NCI-H1105 treated with DMSO at 0.1 percent for 48 hours (cell line): Measurements from ENCODE around the gene NEB.

ENCODE experiments used
- DNase-seq: peaks from one replicate; lab custom pipeline; 2025; lab: John Stamatoyannopoulos, UW

Gene NEB

GRCh38 chr2:151691631-151692030 lies 42.6 kb downstream of the NEB start:
- DNase-seq: no peak

- DNase-seq: no peak
These were observed 45.6 kb downstream of the NEB start for GRCh38 chr2:151688719-151689118.

DNA sequence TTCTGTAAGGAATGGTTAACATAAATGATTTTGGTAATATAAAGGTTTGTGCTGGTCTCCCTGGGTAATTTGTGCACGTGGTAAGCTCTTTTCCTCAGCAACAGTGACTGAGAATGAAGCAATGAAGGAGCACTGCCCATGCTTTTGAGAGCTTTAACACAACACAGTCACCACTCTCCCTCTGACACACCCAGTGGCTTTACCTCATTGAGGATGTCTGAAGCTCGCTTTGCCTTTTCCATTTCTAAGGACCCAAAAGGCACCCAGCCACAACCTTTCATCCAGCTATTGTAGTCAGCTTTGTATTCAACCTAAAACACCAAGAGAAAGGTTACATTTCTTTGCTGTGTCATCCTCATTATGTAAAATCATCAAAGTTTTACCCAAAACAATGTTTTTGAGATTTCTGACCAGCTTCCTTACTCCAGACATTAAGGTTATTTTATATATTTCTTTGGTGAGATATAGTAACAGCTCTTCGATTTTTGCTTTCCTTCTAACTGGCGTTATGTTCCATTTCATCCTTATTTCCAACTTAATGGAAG lies 51.7 kb downstream of the NEB start:
- DNase-seq: no peak

- DNase-seq: no peak
These were observed 53.2 kb downstream of the NEB start for GRCh38 chr2:151681051-151681450.

- no peak for DNase-seq
These were observed 54.3 kb downstream of the NEB start for GRCh38 chr2:151679994-151680393.

DNA sequence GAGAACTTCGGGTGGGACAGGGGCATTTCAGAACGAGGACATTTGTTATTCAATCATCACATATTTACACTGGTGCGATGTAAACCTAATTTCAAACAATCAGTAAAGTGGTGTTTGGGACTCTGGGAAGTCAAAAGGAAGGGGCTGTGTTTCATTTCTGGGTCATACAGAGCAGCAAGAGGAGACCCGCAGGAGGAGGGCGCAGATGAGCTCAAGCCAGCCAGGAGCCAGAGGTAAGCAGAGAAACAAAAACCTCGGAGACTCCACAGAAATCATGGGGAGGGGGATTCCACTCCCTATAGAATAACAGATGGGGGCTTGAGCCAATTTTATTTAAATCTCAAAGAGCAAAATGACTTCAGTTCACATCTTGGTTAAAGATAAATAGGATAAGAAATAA lies 55.4 kb downstream of the NEB start:
- no peak for DNase-seq

DNA sequence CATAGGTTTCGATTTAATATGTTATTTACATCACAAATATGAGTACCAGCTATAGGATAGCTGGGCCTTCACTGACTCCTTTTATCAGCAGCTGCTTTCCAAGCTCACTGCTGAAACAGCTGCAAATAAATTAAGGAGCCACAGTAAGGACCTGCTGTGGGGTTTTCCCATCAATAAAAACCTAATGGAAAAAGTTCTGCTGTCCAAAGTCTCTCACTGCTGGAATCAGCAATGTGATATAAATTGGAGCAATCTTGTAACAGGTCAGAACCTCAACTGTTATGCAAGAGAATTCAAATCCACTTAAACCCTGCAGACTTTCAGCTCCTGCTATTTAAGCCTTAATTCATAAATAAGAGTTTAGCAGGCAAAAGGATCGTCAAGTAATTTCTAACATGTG lies 61.3 kb downstream of the NEB start:
- DNase-seq: no peak

- no peak for DNase-seq
These were observed 62.0 kb downstream of the NEB start for GRCh38 chr2:151672277-151672676.

DNA sequence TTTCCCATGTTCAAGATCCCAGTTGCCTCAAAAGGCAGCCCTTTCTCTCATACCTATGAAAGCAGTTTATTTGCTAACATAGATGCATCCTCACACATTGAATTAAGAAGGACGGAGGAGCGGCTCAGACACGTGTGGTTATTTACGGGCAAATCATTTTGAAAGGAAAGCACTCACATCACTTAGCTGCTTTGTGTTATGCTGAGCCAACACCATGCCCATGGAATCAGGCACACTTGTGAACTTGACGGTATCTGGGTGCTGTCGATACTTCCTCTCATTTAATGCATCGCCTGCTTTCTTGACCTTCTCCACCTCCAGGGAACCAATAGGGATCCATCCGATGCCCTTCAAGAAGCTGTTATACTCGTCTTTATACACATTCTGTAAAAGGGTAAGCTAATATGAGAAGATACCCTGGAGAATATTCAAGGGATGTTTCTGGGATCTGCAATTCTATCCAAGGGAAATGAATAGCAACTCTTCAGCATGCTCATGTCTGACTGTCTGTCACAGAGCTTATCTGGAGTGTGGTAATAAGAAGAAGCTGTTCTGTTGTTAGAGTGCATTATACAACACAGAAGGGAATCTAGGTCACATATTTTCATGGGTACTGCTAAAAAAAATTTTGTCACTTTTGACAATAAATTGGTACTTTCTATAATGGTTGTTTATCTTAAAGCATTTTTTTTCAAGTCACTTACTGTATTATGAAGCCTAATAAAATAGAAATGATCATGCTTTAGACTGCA lies 63.3 kb downstream of the NEB start:
- no peak for DNase-seq

- no peak for DNase-seq
These were observed 63.9 kb downstream of the NEB start for GRCh38 chr2:151670346-151670745.

DNA sequence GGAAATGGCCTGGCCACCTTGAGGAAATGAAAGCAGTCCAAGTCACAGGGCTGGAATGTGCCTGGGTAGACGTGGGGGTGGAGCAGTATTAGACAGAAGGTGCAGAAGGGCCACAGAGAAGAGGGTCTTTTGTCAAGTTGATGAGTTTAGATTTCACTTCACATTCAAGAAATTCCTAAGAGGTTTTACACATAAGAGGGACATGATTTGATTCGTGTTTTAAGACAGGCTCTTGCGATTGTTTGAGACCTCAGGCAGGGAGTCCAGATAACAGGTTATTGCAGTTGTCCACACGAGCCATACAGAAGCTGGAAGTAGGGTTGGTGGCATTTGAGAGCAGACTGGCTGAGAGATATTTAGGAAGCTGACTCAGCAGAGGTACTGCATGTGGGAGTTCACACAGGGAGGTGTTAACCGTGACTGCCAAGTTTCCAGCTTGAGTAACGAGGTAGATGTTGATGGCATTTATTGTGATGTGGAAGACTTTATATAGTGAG lies 64.6 kb downstream of the NEB start:
- DNase-seq: no peak

- DNase-seq: no peak
These were observed 65.5 kb downstream of the NEB start for GRCh38 chr2:151668737-151669136.

GRCh38 chr2:151665959-151666358 lies 68.3 kb downstream of the NEB start:
- DNase-seq: no peak

DNA sequence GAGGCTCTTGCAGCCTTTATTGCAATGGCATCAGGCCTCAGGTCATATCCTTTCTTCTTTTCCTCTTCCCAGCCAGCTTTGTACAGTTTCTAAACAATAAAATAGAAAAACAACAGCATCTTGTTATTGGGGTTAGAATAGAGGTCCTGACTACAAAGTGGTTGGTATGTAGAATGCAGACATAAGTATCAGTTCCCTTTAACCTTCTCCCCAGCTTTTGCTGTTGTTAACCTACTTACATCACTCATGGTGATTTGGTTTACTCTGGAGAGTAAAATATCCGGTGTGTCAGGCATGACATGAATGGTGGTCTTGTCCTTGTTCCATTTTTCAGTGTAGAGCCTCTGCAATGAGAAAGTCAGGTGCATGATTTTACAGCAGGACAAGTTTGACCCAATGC lies 69.8 kb downstream of the NEB start:
- DNase-seq: no peak

DNA sequence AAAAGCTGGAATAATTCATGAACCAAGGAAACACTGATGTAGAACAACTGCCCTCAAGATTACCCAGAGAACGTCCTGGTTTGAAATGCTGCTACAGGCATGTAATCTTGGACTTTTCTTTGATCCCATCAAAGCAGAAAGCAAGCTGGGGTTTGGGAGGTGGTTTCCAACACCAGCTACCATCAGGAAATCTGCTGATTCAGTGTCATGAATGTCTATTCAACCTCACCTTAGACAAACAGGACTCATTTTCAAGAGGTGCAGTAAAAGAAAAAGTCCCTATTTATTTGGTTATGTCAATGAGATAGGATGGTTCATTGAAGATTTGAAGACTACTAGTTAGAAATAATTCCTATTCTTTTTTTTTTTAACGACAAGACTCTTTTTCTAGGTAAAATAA lies 72.7 kb downstream of the NEB start:
- no peak for DNase-seq

DNA sequence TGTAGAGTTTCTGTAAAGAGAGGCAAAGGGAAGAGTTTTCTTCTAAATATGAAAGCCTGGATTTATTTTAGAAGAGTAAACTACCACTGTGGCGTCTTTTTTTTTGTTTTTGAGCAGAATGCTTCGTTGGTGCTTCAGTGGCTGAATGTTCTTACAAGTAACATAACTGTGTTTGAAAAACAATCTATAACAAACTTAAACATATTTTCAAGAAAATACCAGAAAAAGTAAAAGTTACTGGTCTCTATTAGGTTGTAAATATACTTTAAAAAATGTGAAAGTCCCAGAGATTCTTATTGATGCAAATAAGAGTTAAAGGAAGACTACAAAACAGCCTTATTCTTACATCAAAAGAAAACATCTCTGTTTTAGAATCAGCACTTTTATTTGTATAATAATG lies 76.2 kb downstream of the NEB start:
- DNase-seq: no peak

DNA sequence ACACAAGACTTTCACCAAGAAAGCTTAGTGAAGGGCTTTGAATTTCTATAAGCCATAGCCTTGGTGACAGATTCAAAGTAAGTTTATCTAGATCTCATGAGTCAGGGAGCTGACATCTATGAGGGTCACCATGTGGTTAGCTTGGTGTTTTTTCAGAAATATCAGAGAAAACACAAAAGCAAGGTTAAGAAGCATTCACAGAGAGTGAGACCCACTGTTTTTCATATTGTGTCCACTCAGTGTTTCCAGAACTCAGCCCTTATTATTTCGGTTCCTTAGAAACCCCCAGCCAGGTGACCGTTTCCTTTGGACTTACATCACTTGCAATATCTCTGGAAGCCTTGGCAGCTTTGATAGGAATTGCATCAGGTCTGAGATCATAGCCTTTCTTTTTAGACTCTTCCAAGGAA lies 76.6 kb downstream of the NEB start:
- no peak for DNase-seq

- no peak for DNase-seq
These were observed 78.4 kb downstream of the NEB start for GRCh38 chr2:151655663-151656398.

GRCh38 chr2:151654891-151655290 lies 79.4 kb downstream of the NEB start:
- no peak for DNase-seq

DNA sequence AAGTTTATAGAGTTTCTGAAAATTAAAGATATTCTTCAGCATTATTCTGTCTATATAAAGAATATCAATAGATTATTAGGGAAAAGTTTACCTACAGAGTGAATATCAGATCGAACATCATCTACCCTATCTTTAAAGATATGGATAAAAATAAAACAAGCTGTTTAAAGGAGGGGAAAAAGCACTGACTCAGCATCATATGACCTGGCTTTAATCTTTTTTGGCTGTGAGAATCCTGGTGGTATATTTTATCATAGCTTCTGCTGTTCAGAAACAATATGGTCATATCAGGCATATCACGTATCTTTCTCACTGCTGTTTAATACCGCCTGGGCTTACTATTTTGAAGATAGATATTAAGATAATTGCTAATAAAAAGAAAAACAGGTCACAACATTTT lies 80.2 kb downstream of the NEB start:
- no peak for DNase-seq

- DNase-seq: no peak
These were observed 83.0 kb downstream of the NEB start for GRCh38 chr2:151651274-151651673.

GRCh38 chr2:151650456-151650855 lies 83.8 kb downstream of the NEB start:
- no peak for DNase-seq

DNA sequence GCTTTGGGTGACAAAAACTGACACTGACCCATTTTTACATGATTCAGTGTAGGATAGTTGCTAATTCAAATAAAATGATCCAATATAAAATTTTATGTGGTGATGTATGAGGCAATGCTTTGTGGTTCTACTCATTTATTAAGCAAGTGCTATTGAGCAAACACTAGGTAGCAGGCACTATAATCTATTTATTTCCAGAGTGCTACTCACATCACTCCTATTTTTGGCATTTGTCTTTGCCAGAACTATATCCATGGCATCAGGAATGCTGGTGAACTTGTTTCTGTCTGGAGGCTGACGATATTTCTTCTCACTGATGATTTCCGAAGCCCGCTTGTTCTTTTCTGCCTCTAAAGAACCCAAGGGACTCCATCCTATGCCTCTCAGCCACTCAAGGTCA lies 84.3 kb downstream of the NEB start:
- DNase-seq: no peak
